ENCODE data around the gene EIF4A3.

GRCh38 chr17:80116276-80116920 lies 30.5 kb downstream of the EIF4A3 start:
- no peak for TF ChIP-seq CTCF (optimal IDR thresholded peaks at IDR 0.05 in 1 of 3, IDR thresholded peaks at IDR 0.05 in 1 of 3, conservative IDR thresholded peaks at IDR 0.05 in 1 of 3; ENCODE audit: extremely low read depth in 1 of 3, insufficient read depth in 2 of 3, low read length in 3 of 3)
- TF ChIP-seq EZH2 (IDR thresholded peaks at IDR 0.05; ENCODE audit: low read length): no peak

Measured in keratinocyte (primary cell).